ENCODE data around the gene AVPI1. TPM values are rescaled to one million over a fixed set of nuclear protein-coding genes. Genes with fewer than 3 reads are reported as not detected.

Gene AVPI1
- total and polyA plus RNA-seq, 2 experiments from 2014 or later, result 7.4 to 7.6 TPM

DNA sequence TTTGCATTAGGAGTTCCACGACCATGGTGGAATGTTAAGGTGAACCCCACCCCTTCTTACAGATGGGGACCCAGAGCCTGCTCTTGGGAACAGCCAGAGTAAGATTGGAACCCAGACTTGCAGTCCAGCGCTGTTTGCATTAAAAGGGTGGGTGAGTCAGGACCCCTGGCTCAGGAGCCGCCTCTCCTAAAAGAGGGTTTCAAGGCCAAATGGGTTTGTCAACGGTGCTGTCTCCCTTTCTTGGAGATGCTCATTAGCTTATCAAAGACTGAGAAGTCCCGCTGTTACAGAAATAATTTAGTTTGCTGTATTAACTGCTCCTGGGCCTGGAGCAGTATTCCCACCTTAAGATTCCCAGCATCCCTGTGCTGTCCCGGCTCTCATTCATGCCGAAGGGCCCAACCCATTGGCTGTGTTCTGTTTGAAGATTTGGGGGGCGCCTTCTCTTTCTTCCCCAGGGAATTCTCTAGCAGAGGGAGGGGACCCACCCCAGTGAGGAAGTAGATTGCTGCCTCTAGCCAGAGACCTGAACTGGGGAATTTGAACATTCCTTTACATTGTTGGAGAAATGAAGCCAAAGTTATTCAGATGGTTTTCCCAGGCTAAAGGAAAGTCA, 28.3 kb upstream of the AVPI1 start (continued):
- TF ChIP-seq, protein P1, sequence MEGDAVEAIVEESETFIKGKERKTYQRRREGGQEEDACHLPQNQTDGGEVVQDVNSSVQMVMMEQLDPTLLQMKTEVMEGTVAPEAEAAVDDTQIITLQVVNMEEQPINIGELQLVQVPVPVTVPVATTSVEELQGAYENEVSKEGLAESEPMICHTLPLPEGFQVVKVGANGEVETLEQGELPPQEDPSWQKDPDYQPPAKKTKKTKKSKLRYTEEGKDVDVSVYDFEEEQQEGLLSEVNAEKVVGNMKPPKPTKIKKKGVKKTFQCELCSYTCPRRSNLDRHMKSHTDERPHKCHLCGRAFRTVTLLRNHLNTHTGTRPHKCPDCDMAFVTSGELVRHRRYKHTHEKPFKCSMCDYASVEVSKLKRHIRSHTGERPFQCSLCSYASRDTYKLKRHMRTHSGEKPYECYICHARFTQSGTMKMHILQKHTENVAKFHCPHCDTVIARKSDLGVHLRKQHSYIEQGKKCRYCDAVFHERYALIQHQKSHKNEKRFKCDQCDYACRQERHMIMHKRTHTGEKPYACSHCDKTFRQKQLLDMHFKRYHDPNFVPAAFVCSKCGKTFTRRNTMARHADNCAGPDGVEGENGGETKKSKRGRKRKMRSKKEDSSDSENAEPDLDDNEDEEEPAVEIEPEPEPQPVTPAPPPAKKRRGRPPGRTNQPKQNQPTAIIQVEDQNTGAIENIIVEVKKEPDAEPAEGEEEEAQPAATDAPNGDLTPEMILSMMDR (conservative IDR thresholded peaks at IDR 0.05; ENCODE audit: low read depth in 2 of 2), result no peak
- TF ChIP-seq ZNF331 (CRISPR knock-in tag; IDR thresholded peaks at IDR 0.05; ENCODE audit: low read depth) (no peak), POLR2AphosphoS5 (IDR thresholded peaks at IDR 0.05; ENCODE audit: low read depth) (no peak), STAT1 (IDR thresholded peaks at IDR 0.05; ENCODE audit: unreplicated experiment) (no peak), NANOG (IDR thresholded peaks at IDR 0.05; ENCODE audit: borderline replicate concordance) (no peak), CREB1 (CRISPR knock-in tag; IDR thresholded peaks at IDR 0.05; ENCODE audit: low read depth) (no peak)
- TF ChIP-seq, protein P2, sequence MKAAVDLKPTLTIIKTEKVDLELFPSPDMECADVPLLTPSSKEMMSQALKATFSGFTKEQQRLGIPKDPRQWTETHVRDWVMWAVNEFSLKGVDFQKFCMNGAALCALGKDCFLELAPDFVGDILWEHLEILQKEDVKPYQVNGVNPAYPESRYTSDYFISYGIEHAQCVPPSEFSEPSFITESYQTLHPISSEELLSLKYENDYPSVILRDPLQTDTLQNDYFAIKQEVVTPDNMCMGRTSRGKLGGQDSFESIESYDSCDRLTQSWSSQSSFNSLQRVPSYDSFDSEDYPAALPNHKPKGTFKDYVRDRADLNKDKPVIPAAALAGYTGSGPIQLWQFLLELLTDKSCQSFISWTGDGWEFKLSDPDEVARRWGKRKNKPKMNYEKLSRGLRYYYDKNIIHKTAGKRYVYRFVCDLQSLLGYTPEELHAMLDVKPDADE (IDR thresholded peaks at IDR 0.05), result no peak

DNA sequence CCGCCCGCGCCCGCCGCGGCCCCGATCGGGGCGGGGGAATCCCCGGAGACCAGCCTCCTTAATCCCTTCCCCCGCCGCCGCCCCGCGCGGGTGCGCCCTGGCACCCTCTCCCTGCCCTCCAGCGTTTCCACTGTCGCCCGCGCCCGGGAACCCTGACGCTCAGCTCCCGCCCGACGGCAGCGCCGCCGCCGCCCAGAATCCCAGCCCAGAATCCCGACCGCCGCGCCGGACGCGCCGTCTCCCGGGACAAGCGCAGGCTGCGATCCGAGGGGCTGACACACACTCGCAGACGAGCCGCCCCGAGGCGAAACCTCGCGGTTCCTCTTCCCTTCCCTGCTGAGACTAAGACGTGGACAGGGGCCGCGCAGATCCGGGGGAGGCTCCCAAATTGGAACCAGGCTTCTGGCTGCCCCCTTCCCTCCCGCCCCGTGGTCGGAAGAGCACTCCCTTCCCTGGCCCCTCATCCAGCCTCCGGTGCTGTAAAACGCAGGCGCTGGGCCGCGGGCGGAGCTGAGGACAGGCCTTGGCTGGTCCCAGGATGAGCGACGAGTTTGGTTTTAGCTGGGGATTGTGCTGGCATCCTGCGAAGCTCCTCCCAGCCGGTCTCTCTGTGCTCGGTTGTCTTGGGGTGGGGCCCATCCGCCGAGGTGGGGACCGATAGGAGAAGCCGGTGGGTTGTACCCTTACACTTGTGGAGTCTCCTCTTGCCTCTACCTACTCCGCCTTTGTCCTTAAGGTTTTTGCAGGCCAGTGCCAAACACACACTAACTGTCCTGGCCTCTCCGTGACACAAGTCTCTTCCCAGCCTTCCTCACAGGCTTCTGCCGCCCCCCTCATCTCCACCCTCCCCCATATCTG, 27.6 kb upstream of the AVPI1 start:
- H3K27me3 ChIP-seq (ENCODE audit: insufficient read depth), result no peaks in the 10 kb centered on the region
- H3K4me1 ChIP-seq (ENCODE audit: insufficient read depth), result peaks cover 52% of the 10 kb centered on the region
- peak overlapping the region; percentile 82 for H3K4me3 ChIP-seq
- peaks cover 7% of the 10 kb centered on the region; the same call in 1 of the 2 replicates for H3K36me3 ChIP-seq (ENCODE audit: insufficient read depth)
- H4K20me1 ChIP-seq (replicated peaks; ENCODE audit: insufficient read depth), result no peaks in the 10 kb centered on the region
- H3K27ac Mint-ChIP-seq, result peak overlapping the region; percentile 92
- no peaks in the 10 kb centered on the region; the same call in 2 of the 3 replicates for H3K9me3 Mint-ChIP-seq
- peaks cover 56% of the 10 kb centered on the region for H3K4me1 Mint-ChIP-seq
- TF ChIP-seq ZNF114 (CRISPR knock-in tag; IDR thresholded peaks at IDR 0.05) (no peak), ZNF331 (CRISPR knock-in tag; IDR thresholded peaks at IDR 0.05; ENCODE audit: low read depth) (no peak), CREB1 (CRISPR knock-in tag; IDR thresholded peaks at IDR 0.05; ENCODE audit: low read depth) (0 out of 2 replicates have a peak, but pooled peaks have one; percentile 9), JUNB (IDR thresholded peaks at IDR 0.05; ENCODE audit: unreplicated experiment) (no peak), EZH2phosphoT487 (IDR thresholded peaks at IDR 0.05; ENCODE audit: unreplicated experiment) (no peak), POLR2AphosphoS5 (IDR thresholded peaks at IDR 0.05; ENCODE audit: low read depth) (peak; percentile 87), STAT1 (IDR thresholded peaks at IDR 0.05; ENCODE audit: unreplicated experiment) (no peak)
- TF ChIP-seq, protein P1 (conservative IDR thresholded peaks at IDR 0.05; ENCODE audit: low read depth in 2 of 2), result no peak
- TF ChIP-seq, protein P2 (IDR thresholded peaks at IDR 0.05), result no peak; the same call in 1 of the 2 replicates
- H3K4me2 ChIP-seq, result peak overlapping the region; percentile 89
- peaks cover 25% of the 10 kb centered on the region for H3F3A ChIP-seq (replicated peaks; ENCODE audit: low read depth)
- peak; percentile 72 for ATAC-seq
- H3K4me3 Mint-ChIP-seq, result peak overlapping the region; percentile 100
- H2AFZ ChIP-seq, result no peak overlapping the region
- H3K36me3 Mint-ChIP-seq (ENCODE audit: low read depth), result peaks cover 36% of the 10 kb centered on the region
- H3K79me2 ChIP-seq (replicated peaks; ENCODE audit: insufficient read depth), result peaks cover 17% of the 10 kb centered on the region
- H3K27me3 Mint-ChIP-seq (ENCODE audit: insufficient read depth, low read depth, poor library complexity), result peaks cover 14% of the 10 kb centered on the region
- no peaks in the 10 kb centered on the region for H3K9me2 ChIP-seq (ENCODE audit: insufficient read depth)
- peak overlapping the region; percentile 97 for H3K27ac ChIP-seq (ENCODE audit: low read depth)
- DNase-seq (ENCODE audit: low spot score), result peak; percentile 90

All from GM23338 (cell line).